Hepatocyte (in vitro differentiated cells): ENCODE data around the gene RNF25. TPM values are rescaled to one million over a fixed set of nuclear protein-coding genes. Genes with fewer than 3 reads are reported as not detected.

Experiments used
- DNase-seq: peaks from one replicate; pipeline ENCODE4 v3.0.0-alpha.2; 2016; ENCODE audit warnings: low spot score
- H2AFZ ChIP-seq: fragments of 200-600 bp; sonication (generic); 2 replicates; pipeline ENCODE4 v1.6.0; 2016; ENCODE audit warnings: antibody characterized with exemption, mild to moderate bottlenecking
- H3K27ac ChIP-seq: fragments of 200-600 bp; sonication (generic); 2 replicates; pipeline ENCODE4 v1.5.1; 2016; ENCODE audit warnings: mild to moderate bottlenecking
- H3K27me3 ChIP-seq: fragments of 200-600 bp; sonication (generic); 2 replicates; pipeline ENCODE4 v1.6.1; 2016
- H3K36me3 ChIP-seq: fragments of 200-600 bp; sonication (generic); replicated peaks from 2 replicates; pipeline ENCODE4 v1.5.1; 2016; ENCODE audit warnings: low read depth; ENCODE audit not compliant: insufficient read depth
- H3K4me1 ChIP-seq: fragments of 200-600 bp; sonication (generic); 2 replicates; pipeline ENCODE4 v1.5.1; 2016; ENCODE audit warnings: mild to moderate bottlenecking, moderate library complexity; ENCODE audit not compliant: insufficient read depth
- H3K4me2 ChIP-seq: fragments of 200-600 bp; sonication (generic); 2 replicates; pipeline ENCODE4 v1.6.0; 2016
- H3K4me3 ChIP-seq: fragments of 200-600 bp; sonication (generic); 2 replicates; pipeline ENCODE4 v1.5.1; 2016; ENCODE audit warnings: mild to moderate bottlenecking
- H3K79me2 ChIP-seq: fragments of 200-600 bp; sonication (generic); 2 replicates; pipeline ENCODE4 v1.6.0; 2017; ENCODE audit warnings: mild to moderate bottlenecking
- H3K9me2 ChIP-seq: fragments of 200-600 bp; sonication (generic); replicated peaks from 2 replicates; pipeline ENCODE4 v1.6.0; 2017; ENCODE audit warnings: mild to moderate bottlenecking; ENCODE audit not compliant: insufficient read depth
- H3K9me3 ChIP-seq: fragments of 200-600 bp; sonication (generic); 2 replicates; pipeline ENCODE4 v1.5.1; 2016; ENCODE audit warnings: low read depth, mild to moderate bottlenecking
- H4K20me1 ChIP-seq: fragments of 200-600 bp; sonication (generic); 2 replicates; pipeline ENCODE4 v1.6.0; 2016; ENCODE audit warnings: mild to moderate bottlenecking; ENCODE audit not compliant: insufficient read depth, poor library complexity, severe bottlenecking
- CTCF ChIP-seq: fragments of 200-600 bp; sonication (generic); IDR thresholded peaks from 2 replicates; pipeline ENCODE4 v1.5.1; 2016; ENCODE audit warnings: antibody characterized with exemption, mild to moderate bottlenecking; ENCODE audit not compliant: poor library complexity
- EZH2 ChIP-seq: fragments of 200-600 bp; sonication (generic); IDR thresholded peaks from 2 replicates; pipeline ENCODE4 v1.6.1; 2016; ENCODE audit warnings: antibody characterized with exemption, mild to moderate bottlenecking, borderline replicate concordance
- EZH2phosphoT487 ChIP-seq: fragments of 200-600 bp; sonication (generic); IDR thresholded peaks from one replicate; pipeline ENCODE4 v1.6.1; 2018; ENCODE audit warnings: antibody characterized with exemption, mild to moderate bottlenecking, low read depth, moderate library complexity; ENCODE audit not compliant: unreplicated experiment, severe bottlenecking
- WGBS: methylation state at CpG from one replicate; pipeline ENCODE4 v1.1.6; 2016; ENCODE audit warnings: low lambda C conversion rate; ENCODE audit errors: missing lambda C conversion rate; 5-methylcytosine and 5-hydroxymethylcytosine counted together
- polyA plus RNA-seq: library from polyadenylated mRNA; unstranded; fragments of >200 nt; fragmentation: Nextera tagmentation; extraction: Ambion mirVana; gene quantifications from 2 replicates; pipeline ENCODE4 v1.2.1, GENCODE V29; 2016
- total RNA-seq: library from RNA; depleted of rRNA; stranded (reverse); fragments of >200 nt; gene quantifications from 2 replicates; pipeline ENCODE4 v1.2.3, GENCODE V29; 2014

RNF25 gene
- total and polyA plus RNA-seq, 2 experiments from 2014 or later, result 21.0 to 32.4 TPM

GRCh38 chr2:218659258-218659987 lies 12.4 kb downstream of the RNF25 start, which contains the start of the genes BCS1L and ZNF142:
Gene BCS1L (plus strand): TSS chr2:218659683. CDS start chr2:218660988, 1,305 bp downstream.
Gene ZNF142 (minus strand): TSS chr2:218659623. CDS start chr2:218656429, 3,194 bp downstream.
- H3K4me1 ChIP-seq, result peaks cover 4% of the 10 kb centered on the region
- H3K27ac ChIP-seq, result peak within 1 kb of the TSS; percentile 65
- H3K9me2 ChIP-seq, result no peaks in the 10 kb centered on the region
- peak within 1 kb of the TSS; percentile 70 for H2AFZ ChIP-seq
- no peaks in the 10 kb centered on the region for H4K20me1 ChIP-seq
- H3K4me3 ChIP-seq, result peak within 1 kb of the TSS; percentile 69
- no peaks in the 10 kb centered on the region for H3K9me3 ChIP-seq
- H3K4me2 ChIP-seq, result peak within 1 kb of the TSS; percentile 95
- H3K79me2 ChIP-seq, result peaks cover 26% of the 10 kb centered on the region
- DNase-seq, result peak; percentile 94
- under 1% methylated on average over 39 of the region's 49 CpGs for WGBS
- H3K36me3 ChIP-seq, result no peaks in the 10 kb centered on the region
- no peaks in the 10 kb centered on the region for H3K27me3 ChIP-seq
- TF ChIP-seq EZH2phosphoT487, result no peak
- no peak for TF ChIP-seq EZH2
- TF ChIP-seq CTCF, result no peak

GRCh38 chr2:218658671-218659257 lies 13.0 kb downstream of the RNF25 start:
- peak; percentile 77 for DNase-seq
- peak; percentile 55 for TF ChIP-seq CTCF
- no peak for TF ChIP-seq EZH2

GRCh38 chr2:218655751-218656150 lies 16.1 kb downstream of the RNF25 start:
- Histone ChIP-seq H3K4me1 (peaks cover 4% of the 10 kb centered on the region), H3K4me2 (no peak overlapping the region), H3K27ac (no peak overlapping the region), H4K20me1 (no peaks in the 10 kb centered on the region), H3K27me3 (no peaks in the 10 kb centered on the region), H3K4me3 (no peak overlapping the region), H2AFZ (no peak overlapping the region), H3K36me3 (no peaks in the 10 kb centered on the region), H3K9me3 (no peaks in the 10 kb centered on the region), H3K9me2 (no peaks in the 10 kb centered on the region), H3K79me2 (peaks cover 26% of the 10 kb centered on the region)
- no peak for TF ChIP-seq CTCF
- TF ChIP-seq EZH2, result no peak
- no peak for TF ChIP-seq EZH2phosphoT487
- 100% methylated on average over 2 of the region's 2 CpGs for WGBS
- DNase-seq, result no peak

More at GRCh38 chr2:218658671-218659257, 13.0 kb downstream of the RNF25 start:
- 2% methylated on average over 27 of the region's 27 CpGs for WGBS
- H3K4me3 ChIP-seq, result peak overlapping the region; percentile 69
- peaks cover 4% of the 10 kb centered on the region for H3K4me1 ChIP-seq
- no peaks in the 10 kb centered on the region for H3K27me3 ChIP-seq
- no peaks in the 10 kb centered on the region for H4K20me1 ChIP-seq
- H3K27ac ChIP-seq, result peak overlapping the region; percentile 65
- H3K9me3 ChIP-seq, result no peaks in the 10 kb centered on the region
- H3K36me3 ChIP-seq, result no peaks in the 10 kb centered on the region
- no peaks in the 10 kb centered on the region for H3K9me2 ChIP-seq
- H3K4me2 ChIP-seq, result peak overlapping the region; percentile 95
- H3K79me2 ChIP-seq, result peaks cover 26% of the 10 kb centered on the region
- H2AFZ ChIP-seq, result peak overlapping the region; percentile 39
